ENCODE measurements around the gene SMARCA5. TPM values are rescaled to one million over a fixed set of nuclear protein-coding genes. Genes with fewer than 3 reads are reported as not detected.

Gene SMARCA5
- total and polyA plus RNA-seq, 2 donors (not counting 3 experiments of a cell fraction or from before 2014, with no cell fraction given): 7.9 to 57.6 TPM

- no TSS peak for BruUV-seq (replicated peaks)
- Histone ChIP-seq H4K20me1 (replicated peaks; ENCODE audit: control insufficient read depth, extremely low read depth, insufficient read depth, low read length) (no peaks in the 10 kb centered on the region), H3K27ac (ENCODE audit: insufficient read depth, low read depth, low read length) (no peak overlapping the region), H3K4me1 (ENCODE audit: control insufficient read depth, extremely low read depth, insufficient read depth, low read length) (no peaks in the 10 kb centered on the region), H3K27me3 (ENCODE audit: control insufficient read depth in 2 of 2, insufficient read depth in 2 of 2, low read length in 2 of 2) (no peaks in the 10 kb centered on the region), H2AFZ (ENCODE audit: low read depth, low read length) (no peak overlapping the region), H3K9me1 (replicated peaks; ENCODE audit: control insufficient read depth, extremely low read depth, insufficient read depth, low read length) (no peaks in the 10 kb centered on the region), H3K79me2 (ENCODE audit: control insufficient read depth, insufficient read depth, low read length) (no peaks in the 10 kb centered on the region), H3K9ac (replicated peaks; ENCODE audit: extremely low read depth, insufficient read depth, low read length) (no peak overlapping the region), H3K9me3 (replicated peaks; ENCODE audit: control insufficient read depth, insufficient read depth, low read length) (no peaks in the 10 kb centered on the region), H3K36me3 (ENCODE audit: control insufficient read depth in 2 of 2, extremely low read depth in 1 of 2, insufficient read depth in 2 of 2, low read length in 2 of 2) (no peaks in the 10 kb centered on the region), H3K4me2 (ENCODE audit: insufficient read depth, low read length) (no peak overlapping the region), H3K4me3 (replicated peaks in 1 of 3; ENCODE audit: insufficient read depth in 1 of 3, low read depth in 1 of 3, low read length in 3 of 3) (no peak overlapping the region)
- TF ChIP-seq, protein P1, sequence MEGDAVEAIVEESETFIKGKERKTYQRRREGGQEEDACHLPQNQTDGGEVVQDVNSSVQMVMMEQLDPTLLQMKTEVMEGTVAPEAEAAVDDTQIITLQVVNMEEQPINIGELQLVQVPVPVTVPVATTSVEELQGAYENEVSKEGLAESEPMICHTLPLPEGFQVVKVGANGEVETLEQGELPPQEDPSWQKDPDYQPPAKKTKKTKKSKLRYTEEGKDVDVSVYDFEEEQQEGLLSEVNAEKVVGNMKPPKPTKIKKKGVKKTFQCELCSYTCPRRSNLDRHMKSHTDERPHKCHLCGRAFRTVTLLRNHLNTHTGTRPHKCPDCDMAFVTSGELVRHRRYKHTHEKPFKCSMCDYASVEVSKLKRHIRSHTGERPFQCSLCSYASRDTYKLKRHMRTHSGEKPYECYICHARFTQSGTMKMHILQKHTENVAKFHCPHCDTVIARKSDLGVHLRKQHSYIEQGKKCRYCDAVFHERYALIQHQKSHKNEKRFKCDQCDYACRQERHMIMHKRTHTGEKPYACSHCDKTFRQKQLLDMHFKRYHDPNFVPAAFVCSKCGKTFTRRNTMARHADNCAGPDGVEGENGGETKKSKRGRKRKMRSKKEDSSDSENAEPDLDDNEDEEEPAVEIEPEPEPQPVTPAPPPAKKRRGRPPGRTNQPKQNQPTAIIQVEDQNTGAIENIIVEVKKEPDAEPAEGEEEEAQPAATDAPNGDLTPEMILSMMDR (IDR thresholded peaks at IDR 0.05; ENCODE audit: extremely low read depth in 1 of 2, insufficient read depth in 1 of 2, low read depth in 1 of 2, low read length in 2 of 2): no peak
- TF ChIP-seq EZH2 (IDR thresholded peaks at IDR 0.05; ENCODE audit: borderline replicate concordance, low read depth, low read length, severe bottlenecking) (no peak), MAX (IDR thresholded peaks at IDR 0.05; ENCODE audit: insufficient read depth, insufficient read length) (no peak), POLR2AphosphoS5 (IDR thresholded peaks at IDR 0.05; ENCODE audit: insufficient read depth, low read depth, low read length) (no peak)
- ChIA-PET CTCF (interaction anchor here (0.9 kb wide), 1 partner anchor 76 kb away, joined by 3 read pairs; no protein-coding TSS in a partner anchor), POLR2A (no interaction called here)
- DNase-seq (ENCODE audit: low read depth, low spot score): no peak
- dilution Hi-C loops (cut with MboI; ENCODE audit: extremely low pct_ligation_motif_present, low sequenced_read_pairs): no loop called here
- intact Hi-C loops (cut with micrococcal nuclease): no loop called here
- no peak for FAIRE-seq
These were observed 36.0 kb upstream of the SMARCA5 start for GRCh38 chr4:143477487-143477886.

DNA sequence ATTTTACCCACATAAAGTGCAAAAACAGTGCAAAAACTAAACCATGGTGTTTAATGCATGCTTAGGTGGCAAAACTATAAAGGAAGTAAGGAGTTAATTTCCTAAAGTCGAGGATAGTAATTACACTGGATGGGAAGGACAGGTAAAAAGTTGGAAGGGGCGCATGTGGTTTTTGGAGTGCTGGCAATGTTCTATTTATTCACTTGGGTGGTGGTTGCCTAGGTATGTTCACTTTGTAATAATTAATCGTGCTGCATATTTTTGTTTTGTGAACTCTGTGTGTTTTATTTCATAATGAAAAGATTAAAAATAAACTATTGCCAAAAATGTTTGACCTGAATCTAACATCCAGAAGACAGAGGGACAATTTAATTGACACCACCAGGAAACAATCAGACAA is 32.1 kb upstream of the SMARCA5 start:
- H4K20me1 ChIP-seq (replicated peaks; ENCODE audit: control insufficient read depth, extremely low read depth, insufficient read depth, low read length): no peaks in the 10 kb centered on the region
- no peaks in the 10 kb centered on the region for H3K9me1 ChIP-seq (replicated peaks; ENCODE audit: control insufficient read depth, extremely low read depth, insufficient read depth, low read length)
- H3K4me3 ChIP-seq (replicated peaks in 1 of 3; ENCODE audit: insufficient read depth in 1 of 3, low read depth in 1 of 3, low read length in 3 of 3): no peak overlapping the region
- CTCF ChIA-PET: interaction anchor here (0.7 to 3.3 kb wide), 5 partner anchors 10 to 496 kb away, joined by 3 to 12 read pairs (median 3); no protein-coding TSS in a partner anchor
- H2AFZ ChIP-seq (ENCODE audit: low read depth, low read length): no peak overlapping the region
- no peak for FAIRE-seq
- intact Hi-C loops (cut with micrococcal nuclease) (loop anchor here (5.0 kb wide), 1 partner anchor 634 kb away; the partner anchor contains the start of gene INPP4B), dilution Hi-C loops (cut with MboI; ENCODE audit: extremely low pct_ligation_motif_present, low sequenced_read_pairs) (no loop called here)
- no peaks in the 10 kb centered on the region for H3K79me2 ChIP-seq (ENCODE audit: control insufficient read depth, insufficient read depth, low read length)
- no peaks in the 10 kb centered on the region for H3K9me3 ChIP-seq (replicated peaks; ENCODE audit: control insufficient read depth, insufficient read depth, low read length)
- no peak overlapping the region for H3K9ac ChIP-seq (replicated peaks; ENCODE audit: extremely low read depth, insufficient read depth, low read length)
- no peaks in the 10 kb centered on the region for H3K4me1 ChIP-seq (ENCODE audit: control insufficient read depth, extremely low read depth, insufficient read depth, low read length)
- H3K27ac ChIP-seq (ENCODE audit: insufficient read depth, low read depth, low read length): no peak overlapping the region
- DNase-seq (ENCODE audit: low read depth, low spot score): no peak
- no peaks in the 10 kb centered on the region for H3K36me3 ChIP-seq (ENCODE audit: control insufficient read depth in 2 of 2, extremely low read depth in 1 of 2, insufficient read depth in 2 of 2, low read length in 2 of 2)
- no peak overlapping the region for H3K4me2 ChIP-seq (ENCODE audit: insufficient read depth, low read length)
- no TSS peak for BruUV-seq (replicated peaks)
- TF ChIP-seq POLR2AphosphoS5 (IDR thresholded peaks at IDR 0.05; ENCODE audit: insufficient read depth, low read depth, low read length): no peak
- TF ChIP-seq, protein P1 (IDR thresholded peaks at IDR 0.05; ENCODE audit: extremely low read depth in 1 of 2, insufficient read depth in 1 of 2, low read depth in 1 of 2, low read length in 2 of 2): no peak
- TF ChIP-seq FOS (IDR thresholded peaks at IDR 0.05; ENCODE audit: borderline replicate concordance, insufficient read depth, low read length): no peak
- no peak for TF ChIP-seq EZH2 (IDR thresholded peaks at IDR 0.05; ENCODE audit: borderline replicate concordance, low read depth, low read length, severe bottlenecking)
- no peak for TF ChIP-seq POLR2A (IDR thresholded peaks at IDR 0.05; ENCODE audit: low read depth, low read length)
- TF ChIP-seq JUN (IDR thresholded peaks at IDR 0.05; ENCODE audit: borderline replicate concordance, insufficient read depth, insufficient read length, low read depth): no peak
- POLR2A ChIA-PET: no interaction called here
- H3K27me3 ChIP-seq (ENCODE audit: control insufficient read depth in 2 of 2, insufficient read depth in 2 of 2, low read length in 2 of 2): no peaks in the 10 kb centered on the region

Measured in endothelial cell of umbilical vein (primary cell).